CD14-positive monocyte (primary cell): ENCODE results near the gene ARMC8. TPM values are rescaled to one million over a fixed set of nuclear protein-coding genes. Genes with fewer than 3 reads are reported as not detected.

ENCODE experiments used
- DNase-seq, 3 donors: peaks; one replicate each; pipeline ENCODE4 v3.0.0-alpha.2; 2011 to 2022
- H2AFZ ChIP-seq: 2 replicates; pipeline ENCODE4 v1.6.0; 2012; ENCODE audit warnings: mild to moderate bottlenecking, low read depth, low read length, inconsistent platforms; ENCODE audit not compliant: insufficient read depth, poor library complexity, severe bottlenecking
- H3K27ac ChIP-seq, 2 donors: 1 replicate in 1 of 2; 2 replicates in 1 of 2; pipeline ENCODE4 v1.5.1; 2012 to 2013; ENCODE audit warnings: low read length in 2 of 2, control low read depth in 1 of 2, inconsistent platforms in 1 of 2, low read depth in 1 of 2, mild to moderate bottlenecking in 1 of 2
- H3K27me3 ChIP-seq, 2 donors: one replicate each; pipeline versions ENCODE4 v1.6.0 to v1.6.1; 2011 to 2013; ENCODE audit warnings: low read length in 2 of 2; ENCODE audit not compliant: control insufficient read depth in 2 of 2, insufficient read depth in 2 of 2
- H3K36me3 ChIP-seq, 2 donors: replicated peaks in 1 of 2; 1 replicate in 1 of 2; 2 replicates in 1 of 2; pipeline versions ENCODE4 v1.5.1 to v1.6.1; 2012 to 2013; ENCODE audit warnings: low read length in 2 of 2, control low read depth in 1 of 2, inconsistent platforms in 1 of 2, mild to moderate bottlenecking in 1 of 2; ENCODE audit not compliant: insufficient read depth in 2 of 2, control insufficient read depth in 1 of 2
- H3K4me1 ChIP-seq, 2 donors: 1 replicate in 1 of 2; 2 replicates in 1 of 2; pipeline versions ENCODE4 v1.5.1 to v1.6.1; 2012 to 2013; ENCODE audit warnings: low read length in 2 of 2, control low read depth in 1 of 2, inconsistent platforms in 1 of 2, mild to moderate bottlenecking in 1 of 2, moderate library complexity in 1 of 2; ENCODE audit not compliant: insufficient read depth in 2 of 2, control insufficient read depth in 1 of 2
- H3K4me2 ChIP-seq: replicated peaks from 2 replicates; pipeline ENCODE3; 2012; ENCODE audit warnings: low read length, moderate library complexity, mild to moderate bottlenecking; ENCODE audit not compliant: poor library complexity, severe bottlenecking; ENCODE audit errors: extremely low read depth
- H3K4me3 ChIP-seq, 3 experiments: fragments of 200-600 bp in 1 of 3; sonication (generic) in 1 of 3; replicated peaks in 1 of 3; 1 replicate in 2 of 3; 2 replicates in 1 of 3; pipeline ENCODE4 v1.5.1; 2011 to 2013; ENCODE audit warnings: low read length in 3 of 3, mild to moderate bottlenecking in 3 of 3, control low read depth in 2 of 3, low read depth in 2 of 3, inconsistent platforms in 1 of 3, moderate library complexity in 1 of 3
- H3K79me2 ChIP-seq: 2 replicates; pipeline ENCODE4 v1.6.0; 2012; ENCODE audit warnings: mild to moderate bottlenecking, control low read depth, inconsistent platforms, low read length, moderate library complexity; ENCODE audit not compliant: insufficient read depth
- H3K9ac ChIP-seq: 2 replicates; pipeline ENCODE4 v1.6.0; 2017; ENCODE audit warnings: low read length, mild to moderate bottlenecking; ENCODE audit not compliant: insufficient read depth, poor library complexity, severe bottlenecking
- H3K9me3 ChIP-seq, 2 donors: replicated peaks in 1 of 2; 1 replicate in 1 of 2; 2 replicates in 1 of 2; pipeline versions ENCODE4 v1.5.1 to v1.6.1; 2012 to 2013; ENCODE audit warnings: low read length in 2 of 2, control low read depth in 1 of 2; ENCODE audit not compliant: control insufficient read depth in 1 of 2, insufficient read depth in 1 of 2
- H4K20me1 ChIP-seq: 2 replicates; pipeline ENCODE4 v1.6.0; 2012; ENCODE audit warnings: mild to moderate bottlenecking, low read length, control low read depth, moderate library complexity; ENCODE audit not compliant: insufficient read depth
- H3K27ac Mint-ChIP-seq, 7 donors: one replicate each; pipeline ENCODE4 v1.8.0; 2020; ENCODE audit warnings: mild to moderate bottlenecking in 7 of 7, mixed read lengths in 7 of 7, moderate library complexity in 6 of 7, inconsistent platforms in 2 of 7
- H3K27me3 Mint-ChIP-seq, 3 donors: one replicate each; pipeline ENCODE4 v1.8.0; 2021 to 2022; ENCODE audit warnings: low read depth in 3 of 3, mild to moderate bottlenecking in 3 of 3, mixed read lengths in 3 of 3, moderate library complexity in 3 of 3, inconsistent platforms in 1 of 3
- H3K36me3 Mint-ChIP-seq, 2 donors: one replicate each; pipeline ENCODE4 v1.8.0; 2020; ENCODE audit warnings: mixed read lengths in 2 of 2, inconsistent platforms in 1 of 2, mild to moderate bottlenecking in 1 of 2
- H3K4me1 Mint-ChIP-seq: one replicate; pipeline ENCODE4 v1.8.0; 2020; ENCODE audit warnings: mild to moderate bottlenecking, mixed read lengths
- H3K4me3 Mint-ChIP-seq, 2 donors: one replicate each; pipeline ENCODE4 v1.8.0; 2020; ENCODE audit warnings: mild to moderate bottlenecking in 2 of 2, mixed read lengths in 2 of 2, moderate library complexity in 1 of 2
- H3K9me3 Mint-ChIP-seq, 7 donors: one replicate each; pipeline ENCODE4 v1.8.0; 2020 to 2022; ENCODE audit warnings: mixed read lengths in 7 of 7, mild to moderate bottlenecking in 6 of 7, moderate library complexity in 6 of 7, inconsistent platforms in 2 of 7
- WGBS: methylation state at CpG from one replicate; pipeline ENCODE4 v1.1.5; 2013; ENCODE audit warnings: missing lambda C conversion rate; ENCODE audit not compliant: insufficient coverage; 5-methylcytosine and 5-hydroxymethylcytosine counted together
- intact Hi-C, 2 donors: fragments of 100-400 bp; cut with micrococcal nuclease; formaldehyde crosslinking; loops; one replicate each; pipeline versions ENCODE4 v1.15.0 to v1.15.1; 2023
- polyA plus RNA-seq, 3 donors: library from polyadenylated mRNA; depleted of rRNA in 1 of 3; unstranded in 2 of 3; stranded (reverse) in 1 of 3; fragments of 300-500 nt in 2 of 3; fragments of >200 nt in 1 of 3; fragmentation: Illumina TruSeq in 2 of 3; gene quantifications; 1 replicate in 2 of 3; 2 replicates in 1 of 3; pipeline ENCODE4 v1.2.3, GENCODE V29; 2012 to 2021
- TF ChIP-seq, protein P1 (sequence below): fragments of 200-600 bp; IDR thresholded peaks from one replicate; pipeline ENCODE4 v1.8.0; 2022; ENCODE audit warnings: antibody characterized with exemption, mild to moderate bottlenecking

ARMC8 gene
- polyA plus RNA-seq, 3 donors = 34.3 to 43.9 (median 42.0) TPM

DNA sequence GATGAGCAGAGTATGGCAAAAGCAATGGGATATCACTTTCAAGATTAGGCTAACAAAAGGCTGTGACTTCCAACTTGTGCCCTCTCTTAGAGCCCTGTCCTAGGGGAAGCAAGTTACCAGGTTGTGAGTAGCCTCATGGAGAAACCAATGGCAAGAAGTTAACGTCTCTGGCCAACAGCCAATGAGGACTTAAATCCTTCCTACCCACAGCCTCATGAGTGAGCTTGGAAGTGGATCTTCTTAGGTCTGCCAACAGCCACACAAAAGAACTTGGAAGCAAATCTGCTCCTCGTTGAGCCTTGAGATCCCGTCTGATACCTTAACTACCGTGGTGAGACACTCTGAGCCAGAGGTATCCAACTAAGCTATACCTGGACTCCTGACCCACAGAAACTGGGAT is 136.9 kb downstream of the ARMC8 start:
- Mint-ChIP-seq H3K27ac (no peak overlapping the region), H3K9me3 (peaks cover 0 to 1% (median 0%) of the 10 kb centered on the region in 7 donors), H3K4me3 (no peak overlapping the region), H3K27me3 (peaks cover 5 to 11% (median 7%) of the 10 kb centered on the region in 3 donors), H3K4me1 (peaks cover 14% of the 10 kb centered on the region), H3K36me3 (no peaks in the 10 kb centered on the region)
- Histone ChIP-seq H2AFZ (no peak overlapping the region), H3K27me3 (peaks cover 0 to 6% of the 10 kb centered on the region in 2 donors), H4K20me1 (no peaks in the 10 kb centered on the region), H3K4me3 (no peak overlapping the region), H3K79me2 (no peaks in the 10 kb centered on the region), H3K27ac (no peak overlapping the region), H3K4me1 (peaks cover 5 to 10% of the 10 kb centered on the region in 2 donors), H3K9ac (no peak overlapping the region), H3K9me3 (no peaks in the 10 kb centered on the region), H3K4me2 (no peak overlapping the region), H3K36me3 (no peaks in the 10 kb centered on the region)
- no peak for DNase-seq
- TF ChIP-seq, protein P1, sequence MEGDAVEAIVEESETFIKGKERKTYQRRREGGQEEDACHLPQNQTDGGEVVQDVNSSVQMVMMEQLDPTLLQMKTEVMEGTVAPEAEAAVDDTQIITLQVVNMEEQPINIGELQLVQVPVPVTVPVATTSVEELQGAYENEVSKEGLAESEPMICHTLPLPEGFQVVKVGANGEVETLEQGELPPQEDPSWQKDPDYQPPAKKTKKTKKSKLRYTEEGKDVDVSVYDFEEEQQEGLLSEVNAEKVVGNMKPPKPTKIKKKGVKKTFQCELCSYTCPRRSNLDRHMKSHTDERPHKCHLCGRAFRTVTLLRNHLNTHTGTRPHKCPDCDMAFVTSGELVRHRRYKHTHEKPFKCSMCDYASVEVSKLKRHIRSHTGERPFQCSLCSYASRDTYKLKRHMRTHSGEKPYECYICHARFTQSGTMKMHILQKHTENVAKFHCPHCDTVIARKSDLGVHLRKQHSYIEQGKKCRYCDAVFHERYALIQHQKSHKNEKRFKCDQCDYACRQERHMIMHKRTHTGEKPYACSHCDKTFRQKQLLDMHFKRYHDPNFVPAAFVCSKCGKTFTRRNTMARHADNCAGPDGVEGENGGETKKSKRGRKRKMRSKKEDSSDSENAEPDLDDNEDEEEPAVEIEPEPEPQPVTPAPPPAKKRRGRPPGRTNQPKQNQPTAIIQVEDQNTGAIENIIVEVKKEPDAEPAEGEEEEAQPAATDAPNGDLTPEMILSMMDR = no peak
- intact Hi-C loops = no loop called here
- 97% methylated on average over 3 of the region's 4 CpGs for WGBS

DNA sequence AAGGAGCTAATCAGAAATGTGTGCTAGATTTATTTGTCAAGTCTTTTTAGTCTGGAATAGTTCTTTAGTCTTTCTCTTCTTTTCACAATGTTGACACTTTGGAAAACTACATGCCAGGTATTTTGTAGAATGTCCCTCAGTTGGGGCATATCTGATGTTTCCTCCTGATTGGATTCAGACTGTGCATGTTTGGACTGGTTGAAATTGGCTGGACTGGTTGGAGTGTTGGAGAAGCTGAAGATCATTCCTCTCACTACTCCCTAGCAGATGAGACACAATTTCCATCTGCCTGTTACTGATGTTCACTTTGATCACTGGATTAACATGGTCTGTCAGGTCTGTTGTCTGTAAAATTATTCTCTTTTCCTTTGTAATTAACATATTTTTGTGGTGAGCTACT is 138.9 kb downstream of the ARMC8 start:
- Histone ChIP-seq H3K79me2 (no peaks in the 10 kb centered on the region), H3K4me3 (no peak overlapping the region), H3K36me3 (no peaks in the 10 kb centered on the region), H3K4me1 (peaks cover 15 to 21% of the 10 kb centered on the region in 2 donors), H2AFZ (no peak overlapping the region), H4K20me1 (no peaks in the 10 kb centered on the region), H3K9ac (no peak overlapping the region), H3K4me2 (no peak overlapping the region), H3K9me3 (no peaks in the 10 kb centered on the region), H3K27ac (no peak overlapping the region), H3K27me3 (peaks cover 2 to 16% of the 10 kb centered on the region in 2 donors)
- H3K9me3 Mint-ChIP-seq = peaks cover 0 to 1% (median 0%) of the 10 kb centered on the region in 7 donors
- intact Hi-C loops = no loop called here
- DNase-seq = no peak
- H3K27ac Mint-ChIP-seq = no peak overlapping the region
- peaks cover 11 to 28% (median 25%) of the 10 kb centered on the region in 3 donors for H3K27me3 Mint-ChIP-seq
- H3K36me3 Mint-ChIP-seq = no peaks in the 10 kb centered on the region
- TF ChIP-seq, protein P1 = no peak
- no peak overlapping the region for H3K4me3 Mint-ChIP-seq
- H3K4me1 Mint-ChIP-seq = peaks cover 22% of the 10 kb centered on the region
